ENCODE measurements around the gene NPFFR1. TPM values are rescaled to one million over a fixed set of nuclear protein-coding genes. Genes with fewer than 3 reads are reported as not detected.

NPFFR1 gene
- total RNA-seq, 1 experiment from 2014 or later, result 0.05 TPM

GRCh38 chr10:70266701-70267100 lies 17.1 kb downstream of the NPFFR1 start:
- BruUV-seq (replicated peaks), result no TSS peak
- H3K9me3 ChIP-seq (ENCODE audit: control insufficient read depth, insufficient read depth, low read depth, low read length), result no peaks in the 10 kb centered on the region
- ChIA-PET POLR2A (no interaction called here), CTCF (no interaction called here)
- no peak for TF ChIP-seq SIN3A (IDR thresholded peaks at IDR 0.05; ENCODE audit: borderline replicate concordance, insufficient read depth, low read depth, low read length)
- no peak for TF ChIP-seq TCF7L2 (IDR thresholded peaks at IDR 0.05; ENCODE audit: low read depth, low read length)
- no peak for ATAC-seq
- no peaks in the 10 kb centered on the region for H3K36me3 ChIP-seq (ENCODE audit: control insufficient read depth, insufficient read depth, low read length)
- no peak overlapping the region for H3K4me3 ChIP-seq (ENCODE audit: low read depth in 2 of 2, low read length in 2 of 2)
- H3K4me1 ChIP-seq (ENCODE audit: control insufficient read depth, insufficient read depth, low read length), result no peaks in the 10 kb centered on the region
- DNase-seq (ENCODE audit: low read depth, low spot score), result no peak
- in situ Hi-C loops (cut with HindIII; ENCODE audit: low pct_unique_long_range_greater_than_20kb, low sequenced_read_pairs), result no loop called here
- H3K27me3 ChIP-seq (ENCODE audit: control insufficient read depth, insufficient read depth, low read length), result no peaks in the 10 kb centered on the region
- intact Hi-C loops (cut with micrococcal nuclease; ENCODE audit: unreplicated experiment), result no loop called here
- no peak overlapping the region for H3K27ac ChIP-seq (ENCODE audit: low read length)

- ChIA-PET POLR2A (no interaction called here), CTCF (interaction anchor here (0.8 to 1.7 kb wide), 2 partner anchors 10 to 122 kb away, joined by 3 to 6 read pairs; no protein-coding TSS in a partner anchor)
- no peak overlapping the region for H3K27ac ChIP-seq (ENCODE audit: low read length)
- H3K4me3 ChIP-seq (ENCODE audit: low read depth in 2 of 2, low read length in 2 of 2), result no peak overlapping the region
- no peaks in the 10 kb centered on the region for H3K36me3 ChIP-seq (ENCODE audit: control insufficient read depth, insufficient read depth, low read length)
- intact Hi-C loops (cut with micrococcal nuclease; ENCODE audit: unreplicated experiment), result no loop called here
- H3K9me3 ChIP-seq (ENCODE audit: control insufficient read depth, insufficient read depth, low read depth, low read length), result no peaks in the 10 kb centered on the region
- no peak for ATAC-seq
- H3K27me3 ChIP-seq (ENCODE audit: control insufficient read depth, insufficient read depth, low read length), result no peaks in the 10 kb centered on the region
- in situ Hi-C loops (cut with HindIII; ENCODE audit: low pct_unique_long_range_greater_than_20kb, low sequenced_read_pairs), result no loop called here
- H3K4me1 ChIP-seq (ENCODE audit: control insufficient read depth, insufficient read depth, low read length), result no peaks in the 10 kb centered on the region
- DNase-seq (ENCODE audit: low read depth, low spot score), result no peak
- TF ChIP-seq TCF7L2 (IDR thresholded peaks at IDR 0.05; ENCODE audit: low read depth, low read length) (no peak), CTCF (IDR thresholded peaks at IDR 0.05) (no peak), SIN3A (IDR thresholded peaks at IDR 0.05; ENCODE audit: borderline replicate concordance, insufficient read depth, low read depth, low read length) (no peak), REST (IDR thresholded peaks at IDR 0.05; ENCODE audit: insufficient read depth in 1 of 2, low read depth in 2 of 2, low read length in 1 of 2) (no peak), POLR2AphosphoS5 (IDR thresholded peaks at IDR 0.05; ENCODE audit: low read depth, low read length) (no peak)
- no TSS peak for BruUV-seq (replicated peaks)
Measured at GRCh38 chr10:70266056-70266455, 17.7 kb downstream of the NPFFR1 start.

- BruUV-seq (replicated peaks), result no TSS peak
- in situ Hi-C loops (cut with HindIII; ENCODE audit: low pct_unique_long_range_greater_than_20kb, low sequenced_read_pairs), result no loop called here
- DNase-seq (ENCODE audit: low read depth, low spot score), result no peak
Measured at GRCh38 chr10:70265032-70265689, 18.6 kb downstream of the NPFFR1 start.

More at GRCh38 chr10:70265032-70265689, 18.6 kb downstream of the NPFFR1 start:
- H3K4me3 ChIP-seq (ENCODE audit: low read depth in 2 of 2, low read length in 2 of 2), result no peak overlapping the region
- H3K27ac ChIP-seq (ENCODE audit: low read length), result no peak overlapping the region
- no peaks in the 10 kb centered on the region for H3K36me3 ChIP-seq (ENCODE audit: control insufficient read depth, insufficient read depth, low read length)
- intact Hi-C loops (cut with micrococcal nuclease; ENCODE audit: unreplicated experiment), result no loop called here
- peak; percentile 83 for ATAC-seq
- H3K9me3 ChIP-seq (ENCODE audit: control insufficient read depth, insufficient read depth, low read depth, low read length), result no peaks in the 10 kb centered on the region
- no peaks in the 10 kb centered on the region for H3K27me3 ChIP-seq (ENCODE audit: control insufficient read depth, insufficient read depth, low read length)
- CTCF ChIA-PET, result interaction anchor here (0.5 to 1.8 kb wide), 9 partner anchors 9 to 360 kb away, joined by 3 to 9 read pairs (median 5); no protein-coding TSS in a partner anchor
- TF ChIP-seq CTCF (IDR thresholded peaks at IDR 0.05), result peak; percentile 73
- TF ChIP-seq TCF7L2 (IDR thresholded peaks at IDR 0.05; ENCODE audit: low read depth, low read length), result no peak
- POLR2A ChIA-PET, result interaction anchor here (0.6 kb wide), 1 partner anchor 332 kb away, joined by 3 read pairs; no protein-coding TSS in a partner anchor
- no peaks in the 10 kb centered on the region for H3K4me1 ChIP-seq (ENCODE audit: control insufficient read depth, insufficient read depth, low read length)

Measured in Panc1 (cell line).